Activated CD4-positive, alpha-beta T cell treated with anti-CD3 and anti-CD28 coated beads, Interleukin-2, amount 10 ng/mL, durations not matched to agents 7 days and 5 days (primary cell): ENCODE results near the gene IL16. TPM values are rescaled to one million over a fixed set of nuclear protein-coding genes. Genes with fewer than 3 reads are reported as not detected.
"Not testable (repeated sequence)": the region's sequence is repeated elsewhere in the genome, so short reads cannot be mapped to it uniquely, and the experiment has no call there.

ENCODE experiments used
- CTCF ChIA-PET: fragments of 350-600 bp; sonication (Branson Sonifier 250); formaldehyde crosslinking; loops from one replicate; lab custom pipeline; 2021; ENCODE audit warnings: antibody characterized with exemption; lab: Charles Lee
- POLR2A ChIA-PET: fragments of 350-600 bp; sonication (Branson Sonifier 250); formaldehyde crosslinking; loops from one replicate; lab custom pipeline; 2021; ENCODE audit warnings: antibody characterized with exemption; lab: Charles Lee
- DNase-seq: peaks from one replicate; pipeline ENCODE4 v3.0.0-alpha.2; 2020
- H3K27ac Mint-ChIP-seq: one replicate; pipeline ENCODE4 v1.8.0; 2021; ENCODE audit warnings: mild to moderate bottlenecking, moderate library complexity, mixed read lengths
- H3K27me3 Mint-ChIP-seq: one replicate; pipeline ENCODE4 v1.8.0; 2021; ENCODE audit warnings: mixed read lengths
- H3K36me3 Mint-ChIP-seq: one replicate; pipeline ENCODE4 v1.8.0; 2021; ENCODE audit warnings: low read depth, mixed read lengths
- H3K4me1 Mint-ChIP-seq: one replicate; pipeline ENCODE4 v1.8.0; 2021; ENCODE audit warnings: mixed read lengths
- H3K4me3 Mint-ChIP-seq: one replicate; pipeline ENCODE4 v1.8.0; 2021; ENCODE audit warnings: mild to moderate bottlenecking, moderate library complexity, mixed read lengths
- H3K9me3 Mint-ChIP-seq: one replicate; pipeline ENCODE4 v1.8.0; 2021; ENCODE audit warnings: mixed read lengths
- total RNA-seq, 2 experiments: library from RNA; stranded (reverse); gene quantifications; one replicate each; pipeline ENCODE4 v1.2.3, GENCODE V29; 2021

The IL16 gene
- 100 to 1,000 TPM; 239 to 242 TPM for total RNA-seq

DNA sequence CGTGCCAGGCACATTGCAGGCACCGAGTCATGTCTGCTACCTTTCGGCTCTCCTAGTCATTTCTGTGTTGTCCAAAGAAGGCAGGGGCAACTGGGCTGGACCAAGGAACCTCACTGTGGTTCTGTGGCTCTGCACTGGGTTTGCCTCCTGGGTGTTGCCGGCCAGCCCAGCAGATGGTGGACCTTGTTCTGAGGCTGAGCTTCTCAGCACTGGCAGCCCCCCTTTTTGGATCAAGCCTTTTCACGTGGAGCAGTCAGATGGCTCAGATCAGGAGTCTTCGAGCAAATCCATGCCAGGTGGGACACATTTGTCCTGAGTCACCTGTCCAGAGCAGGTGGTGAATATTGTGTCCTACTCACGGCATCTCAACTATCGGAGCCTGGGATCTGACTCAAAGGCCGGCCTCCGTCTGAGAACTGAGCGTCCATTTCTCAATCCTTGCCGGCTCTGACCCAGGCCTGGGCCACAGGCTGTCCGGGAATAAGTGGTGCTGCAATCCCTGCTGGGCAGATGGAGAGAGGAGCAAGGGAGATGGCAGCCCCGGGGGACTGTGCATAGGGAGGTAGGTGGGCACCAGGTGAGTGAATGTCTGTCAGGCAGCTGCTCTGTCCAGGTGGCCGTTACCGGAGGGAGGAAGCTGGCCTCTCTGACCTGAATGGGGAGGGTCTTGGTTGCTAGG, at the start of gene IL16:
Gene IL16, plus strand, starts transcription at position 304 of the 679 bp plus-strand sequence. CDS start 28,521 bp downstream, outside the sequence.
- ChIA-PET CTCF (no interaction called here), POLR2A (no interaction called here)
- DNase-seq, result no peak
- H3K27ac Mint-ChIP-seq, result no peak within 1 kb of the TSS
- no peak within 1 kb of the TSS for H3K4me3 Mint-ChIP-seq
- no peaks in the 10 kb centered on the region for H3K9me3 Mint-ChIP-seq
- peaks cover 14% of the 10 kb centered on the region for H3K27me3 Mint-ChIP-seq
- no peaks in the 10 kb centered on the region for H3K36me3 Mint-ChIP-seq
- H3K4me1 Mint-ChIP-seq, result peaks cover 3% of the 10 kb centered on the region

DNA sequence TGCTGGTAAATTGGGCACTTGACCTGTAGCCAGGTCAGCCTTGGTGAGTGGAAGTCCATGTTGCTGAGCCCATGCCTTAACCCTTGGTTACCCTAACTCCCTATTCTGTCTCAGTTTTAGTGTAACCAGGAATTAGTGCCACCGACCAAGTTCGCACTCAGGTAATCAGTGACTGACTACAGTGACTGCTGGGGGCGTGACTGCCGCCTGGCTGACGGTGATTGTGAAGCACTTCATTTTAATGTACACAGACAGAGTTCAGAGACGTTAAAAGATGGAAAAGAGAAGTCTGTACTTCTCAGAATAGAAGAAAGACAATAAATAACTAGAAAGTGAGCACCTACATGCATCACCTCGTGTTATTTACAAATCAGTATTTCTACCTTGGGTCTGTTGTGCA, 45.3 kb upstream of the IL16 start:
- Mint-ChIP-seq H3K27ac (no peak overlapping the region), H3K4me3 (no peak overlapping the region), H3K9me3 (no peaks in the 10 kb centered on the region), H3K4me1 (peaks cover 2% of the 10 kb centered on the region), H3K36me3 (no peaks in the 10 kb centered on the region), H3K27me3 (peaks cover 2% of the 10 kb centered on the region)
- POLR2A ChIA-PET, result no interaction called here
- no peak for DNase-seq
- CTCF ChIA-PET, result interaction anchor here (0.8 kb wide), 1 partner anchor 10 kb away, joined by 3 read pairs; no protein-coding TSS in a partner anchor

DNA sequence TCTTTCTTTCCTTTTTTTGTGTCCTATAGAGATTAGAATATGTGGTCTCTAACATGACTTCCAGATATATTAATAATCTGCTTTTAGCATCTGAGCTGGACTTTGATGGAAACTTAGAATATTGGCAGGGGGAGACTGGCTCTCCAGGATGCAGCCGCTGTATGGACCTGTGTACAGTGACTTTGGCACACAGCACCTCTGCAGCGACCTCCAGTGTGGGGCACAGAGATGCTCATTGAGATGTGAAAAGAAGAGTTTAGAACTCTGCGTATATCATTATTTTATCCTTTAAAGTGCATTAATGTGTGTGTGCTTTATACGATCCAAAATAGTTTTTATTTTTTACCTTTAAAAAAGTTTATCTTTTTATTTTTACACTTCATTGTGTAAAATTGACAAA, 44.3 kb upstream of the IL16 start:
- POLR2A ChIA-PET, result no interaction called here
- Mint-ChIP-seq H3K27me3 (peaks cover 2% of the 10 kb centered on the region), H3K27ac (no peak overlapping the region), H3K4me3 (no peak overlapping the region), H3K9me3 (no peaks in the 10 kb centered on the region), H3K4me1 (peaks cover 2% of the 10 kb centered on the region), H3K36me3 (no peaks in the 10 kb centered on the region)
- no peak for DNase-seq
- CTCF ChIA-PET, result interaction anchor here (0.6 to 2.4 kb wide), 4 partner anchors 12 to 228 kb away, joined by 3 to 9 read pairs (median 3); no protein-coding TSS in a partner anchor

DNA sequence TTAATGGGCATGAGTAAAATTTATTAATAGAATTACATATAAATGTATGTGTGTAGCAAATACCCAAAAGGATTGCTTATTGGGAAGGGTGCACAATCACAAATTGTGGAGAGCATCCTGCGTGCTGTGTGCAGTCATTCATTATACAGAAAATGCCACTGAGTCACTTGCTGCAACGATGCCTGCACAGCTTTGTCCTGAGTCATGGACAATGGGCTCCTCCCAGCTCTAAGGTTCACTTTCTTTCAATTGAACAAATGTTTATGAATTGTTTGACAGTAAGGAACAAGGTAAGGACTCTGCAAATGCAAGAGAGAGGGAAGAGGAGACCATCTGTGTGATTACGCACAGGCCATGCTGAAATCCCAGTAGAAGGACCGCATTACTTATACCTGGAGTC, 43.9 kb upstream of the IL16 start:
- H3K4me3 Mint-ChIP-seq, result no peak overlapping the region
- no peaks in the 10 kb centered on the region for H3K36me3 Mint-ChIP-seq
- no peaks in the 10 kb centered on the region for H3K9me3 Mint-ChIP-seq
- DNase-seq, result no peak
- POLR2A ChIA-PET, result no interaction called here
- peaks cover 4% of the 10 kb centered on the region for H3K27me3 Mint-ChIP-seq
- H3K4me1 Mint-ChIP-seq, result peaks cover 2% of the 10 kb centered on the region
- no peak overlapping the region for H3K27ac Mint-ChIP-seq
- CTCF ChIA-PET, result interaction anchor here (0.6 to 2.4 kb wide), 4 partner anchors 12 to 228 kb away, joined by 3 to 9 read pairs (median 3); no protein-coding TSS in a partner anchor

DNA sequence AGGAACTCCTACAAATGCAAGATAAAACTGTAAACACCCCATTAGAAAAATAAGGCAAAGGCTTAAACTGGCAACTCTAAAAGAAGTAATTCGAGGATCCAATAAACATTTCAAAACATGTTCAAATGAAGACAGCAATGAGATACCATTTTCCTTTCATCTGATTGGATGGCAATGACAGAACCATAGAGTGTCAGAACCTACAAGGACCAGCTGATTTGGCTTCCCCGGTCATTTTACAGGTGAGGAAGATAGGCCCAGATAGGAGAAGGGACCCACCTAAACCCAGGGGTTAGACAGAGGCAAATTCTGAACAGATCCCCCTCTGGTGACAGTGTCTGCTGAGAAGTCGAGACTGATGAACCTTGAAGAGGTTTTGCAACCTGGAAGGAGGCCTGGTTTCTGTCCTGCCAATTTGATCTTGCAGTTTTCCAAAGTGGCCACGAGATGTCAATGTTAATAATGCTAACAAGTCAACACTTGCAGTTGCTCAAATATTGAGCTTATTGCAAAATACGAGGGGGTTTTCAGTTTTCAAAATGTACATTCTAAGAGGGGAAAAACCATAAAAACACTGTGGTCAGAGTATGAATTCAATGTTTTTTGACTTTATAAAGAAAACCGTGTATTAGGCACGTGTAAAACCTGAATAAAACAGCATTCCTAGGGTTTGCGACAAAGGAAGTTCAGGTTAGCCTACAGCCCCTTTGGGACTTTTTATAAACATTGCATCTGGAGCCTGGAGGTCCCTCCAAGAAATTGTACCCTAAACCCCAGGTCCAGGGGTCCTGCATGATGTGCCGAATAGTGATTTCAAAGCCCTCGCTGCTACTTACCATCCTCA, 41.1 kb upstream of the IL16 start:
- ChIA-PET POLR2A (interaction anchor here (0.7 to 1.0 kb wide), 2 partner anchors 110 to 1380 kb away, joined by 4 to 6 read pairs; no protein-coding TSS in a partner anchor), CTCF (interaction anchor here (1.2 to 3.0 kb wide), 2 partner anchors 36 to 111 kb away, joined by 3 to 19 read pairs; no protein-coding TSS in a partner anchor)
- Mint-ChIP-seq H3K27ac (no peak overlapping the region), H3K27me3 (peaks cover 8% of the 10 kb centered on the region), H3K9me3 (no peaks in the 10 kb centered on the region), H3K4me3 (no peak overlapping the region), H3K36me3 (no peaks in the 10 kb centered on the region), H3K4me1 (peaks cover 2% of the 10 kb centered on the region)
- DNase-seq, result peak; percentile 30

DNA sequence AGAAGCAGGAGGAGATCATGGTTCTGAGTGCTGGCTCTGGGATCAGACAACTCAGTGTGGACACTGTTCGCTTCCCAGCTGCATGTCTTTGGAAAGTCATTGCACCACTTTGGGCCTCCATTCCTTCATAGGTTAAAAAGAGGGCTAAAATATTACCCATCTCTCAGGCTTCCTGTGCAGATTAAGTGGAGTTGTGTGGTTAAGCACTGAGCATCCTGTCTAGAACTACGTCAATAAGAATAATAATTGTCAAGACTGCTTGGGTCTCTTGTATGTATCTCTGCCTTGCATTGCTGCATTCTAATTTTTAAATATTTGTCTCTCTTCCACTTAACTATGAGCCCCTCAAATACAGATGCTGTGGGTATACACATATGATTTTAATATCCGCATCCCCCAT, 40.4 kb upstream of the IL16 start:
- DNase-seq, result no peak
- Mint-ChIP-seq H3K4me3 (no peak overlapping the region), H3K27ac (no peak overlapping the region), H3K36me3 (no peaks in the 10 kb centered on the region), H3K9me3 (no peaks in the 10 kb centered on the region), H3K4me1 (peaks cover 9% of the 10 kb centered on the region), H3K27me3 (peaks cover 7% of the 10 kb centered on the region)
- CTCF ChIA-PET, result interaction anchor here (3.0 kb wide), 1 partner anchor 110 kb away, joined by 19 read pairs; no protein-coding TSS in a partner anchor
- POLR2A ChIA-PET, result interaction anchor here (1.0 kb wide), 1 partner anchor 110 kb away, joined by 6 read pairs; no protein-coding TSS in a partner anchor

DNA sequence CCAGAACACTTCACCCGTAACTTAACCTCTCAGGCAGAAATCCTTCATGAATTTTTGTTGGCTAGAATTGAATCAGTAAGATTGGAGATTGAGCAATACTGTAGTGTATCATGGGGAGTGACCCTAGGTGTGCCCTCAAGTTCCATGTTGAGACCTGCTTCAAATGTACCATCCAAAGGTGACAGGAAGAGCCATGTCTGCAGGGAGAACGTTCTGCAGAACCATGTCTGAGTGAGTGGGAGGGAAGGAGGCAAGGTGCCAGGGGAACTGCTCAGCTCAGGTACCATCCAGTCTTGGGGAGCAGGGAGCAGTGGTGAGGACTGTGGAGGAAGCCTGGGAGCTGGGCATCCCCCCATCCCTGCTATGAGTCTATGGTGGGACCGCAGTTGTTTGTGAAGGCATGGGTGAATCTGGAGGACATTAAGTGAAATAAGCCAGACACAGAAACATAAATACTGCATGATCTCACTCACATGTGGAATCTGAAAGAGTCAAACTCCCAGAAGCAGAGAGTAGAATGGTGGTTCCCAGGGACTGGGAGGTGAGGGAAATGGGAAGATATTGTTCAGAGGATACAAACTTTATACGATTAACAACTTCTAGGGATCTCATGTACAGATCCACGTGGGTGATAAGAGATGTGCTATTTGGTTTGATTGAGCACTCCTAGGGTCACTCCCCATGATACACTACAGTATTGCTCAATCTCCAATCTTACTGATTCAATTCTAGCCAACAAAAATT, 39.3 kb upstream of the IL16 start:
- Mint-ChIP-seq H3K27me3 (peaks cover 7% of the 10 kb centered on the region), H3K9me3 (no peaks in the 10 kb centered on the region), H3K4me3 (no peak overlapping the region), H3K4me1 (peaks cover 20% of the 10 kb centered on the region), H3K36me3 (no peaks in the 10 kb centered on the region), H3K27ac (no peak overlapping the region)
- CTCF ChIA-PET, result interaction anchor here (0.7 to 3.0 kb wide), 2 partner anchors 109 kb away, joined by 3 to 19 read pairs; no protein-coding TSS in a partner anchor
- DNase-seq, result no peak
- POLR2A ChIA-PET, result no interaction called here

DNA sequence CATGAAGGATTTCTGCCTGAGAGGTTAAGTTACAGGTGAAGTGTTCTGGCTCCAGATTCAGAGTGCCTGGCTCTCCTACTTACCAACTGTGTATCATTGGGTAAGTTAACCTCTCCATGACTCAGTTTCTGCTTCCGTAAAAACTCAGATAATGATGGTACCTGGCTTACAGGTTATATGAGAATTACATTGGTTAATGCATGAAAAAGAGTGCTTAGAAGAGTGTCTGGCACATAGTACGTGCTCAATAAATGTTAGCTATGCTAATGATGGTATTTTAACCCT, 38.8 kb upstream of the IL16 start:
- Mint-ChIP-seq H3K27ac (no peak overlapping the region), H3K27me3 (peaks cover 9% of the 10 kb centered on the region), H3K9me3 (no peaks in the 10 kb centered on the region), H3K36me3 (no peaks in the 10 kb centered on the region), H3K4me1 (peaks cover 22% of the 10 kb centered on the region), H3K4me3 (no peak overlapping the region)
- CTCF ChIA-PET, result interaction anchor here (0.7 kb wide), 1 partner anchor 108 kb away, joined by 3 read pairs; no protein-coding TSS in a partner anchor
- no peak for DNase-seq
- POLR2A ChIA-PET, result no interaction called here

DNA sequence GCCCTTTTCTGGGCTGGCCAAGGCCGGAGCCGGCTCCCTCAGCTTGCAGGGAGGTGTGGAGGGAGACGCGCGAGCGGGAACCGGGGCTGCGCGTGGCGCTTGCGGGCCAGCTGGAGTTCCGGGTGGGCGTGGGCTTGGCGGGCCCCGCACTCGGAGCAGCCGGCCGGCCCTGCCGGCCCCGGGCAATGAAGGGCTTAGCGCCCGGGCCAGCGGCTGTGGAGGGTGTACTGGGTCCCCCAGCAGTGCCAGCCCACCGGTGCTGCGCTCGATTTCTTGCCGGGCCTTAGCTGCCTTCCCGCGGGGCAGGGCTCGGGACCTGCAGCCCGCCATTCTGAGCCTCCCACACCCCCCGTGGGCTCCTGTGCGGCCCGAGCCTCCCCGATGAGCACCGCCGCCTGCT, 38.1 kb upstream of the IL16 start:
- H3K9me3 Mint-ChIP-seq, H3K27me3 Mint-ChIP-seq, H3K27ac Mint-ChIP-seq, H3K36me3 Mint-ChIP-seq, DNase-seq, POLR2A ChIA-PET, H3K4me3 Mint-ChIP-seq: not testable (repeated sequence)
- CTCF ChIA-PET, result interaction anchor here (1.5 kb wide), 1 partner anchor 108 kb away, joined by 7 read pairs; no protein-coding TSS in a partner anchor
- peaks cover 22% of the 10 kb centered on the region for H3K4me1 Mint-ChIP-seq

DNA sequence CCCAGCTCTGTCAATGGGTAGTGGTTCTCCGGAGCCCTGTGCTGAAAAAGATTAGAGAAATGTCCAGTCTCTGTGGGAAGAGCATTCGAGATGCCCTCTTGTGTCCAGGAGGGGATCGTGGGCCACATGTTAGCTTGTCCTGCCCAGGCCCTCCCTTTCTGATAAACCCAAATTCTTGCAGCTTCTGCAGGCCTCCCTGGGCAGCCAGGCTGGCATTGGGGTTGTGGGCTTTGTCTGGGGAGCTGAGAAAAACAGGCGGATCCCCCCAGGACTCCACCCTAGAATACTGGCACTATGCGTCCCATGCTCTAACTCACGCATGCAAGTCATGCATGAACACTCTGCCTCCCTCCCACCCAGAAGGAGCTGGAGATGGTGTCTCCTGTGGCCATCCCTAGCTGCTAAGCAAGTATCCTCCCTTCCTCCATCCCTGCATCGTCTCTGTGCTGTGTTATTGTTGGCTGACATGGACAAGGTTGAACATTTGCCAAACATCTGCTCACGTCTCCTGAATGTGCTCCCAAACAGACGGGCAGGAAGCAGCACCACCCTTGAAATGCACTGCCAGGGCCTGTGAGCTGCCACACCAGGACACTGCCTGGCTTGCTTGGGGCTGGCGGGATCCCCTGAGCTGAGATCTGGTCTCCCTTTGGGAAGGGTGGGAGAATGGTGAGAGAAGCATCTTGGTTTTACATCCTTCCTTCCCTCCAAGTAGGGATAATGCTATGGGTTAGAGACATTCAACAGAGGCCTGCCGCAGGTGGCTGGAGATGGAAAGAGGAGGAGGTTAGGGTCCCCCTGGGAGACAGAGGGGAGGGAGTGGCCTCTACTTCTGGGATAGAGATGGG, 36.1 kb upstream of the IL16 start:
- no peaks in the 10 kb centered on the region for H3K9me3 Mint-ChIP-seq

DNA sequence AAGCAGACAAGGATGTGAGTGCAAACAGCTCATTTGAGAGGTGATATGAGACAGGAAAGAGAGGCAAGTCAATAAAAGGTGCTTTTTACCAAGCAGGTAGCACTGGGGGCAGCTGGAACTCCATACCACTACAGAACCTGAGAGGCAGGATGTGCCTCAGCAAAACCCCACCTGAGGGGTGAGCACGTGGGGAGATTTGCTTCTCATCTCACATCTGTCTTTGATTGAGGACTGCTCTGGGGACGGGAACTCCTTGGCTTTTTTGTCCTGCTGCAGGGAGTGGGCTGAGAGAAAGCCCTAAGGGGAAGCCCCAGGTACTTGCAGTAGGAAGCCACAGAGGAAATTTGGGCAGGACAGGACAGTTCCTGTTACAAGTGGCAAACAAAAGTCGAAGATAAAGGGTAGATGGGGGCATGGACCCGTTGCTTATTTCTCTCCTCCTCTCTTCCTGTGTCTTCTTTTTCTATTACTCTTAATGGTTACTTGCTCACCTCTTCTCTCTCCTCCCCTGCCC, 35.5 kb upstream of the IL16 start:
- ChIA-PET CTCF (interaction anchor here (0.8 to 1.0 kb wide), 2 partner anchors 10 to 105 kb away, joined by 3 read pairs; no protein-coding TSS in a partner anchor), POLR2A (no interaction called here)
- H3K36me3 Mint-ChIP-seq, result no peaks in the 10 kb centered on the region
- peaks cover 33% of the 10 kb centered on the region for H3K4me1 Mint-ChIP-seq
- no peaks in the 10 kb centered on the region for H3K9me3 Mint-ChIP-seq
- peaks cover 9% of the 10 kb centered on the region for H3K27me3 Mint-ChIP-seq
- H3K4me3 Mint-ChIP-seq, result no peak overlapping the region
- no peak for DNase-seq
- H3K27ac Mint-ChIP-seq, result peak overlapping the region; percentile 37

More for the DNA sequence above, 36.1 kb upstream of the IL16 start:
- H3K27ac Mint-ChIP-seq, result peak overlapping the region; percentile 20
- peaks cover 34% of the 10 kb centered on the region for H3K4me1 Mint-ChIP-seq
- DNase-seq, result no peak
- no peak overlapping the region for H3K4me3 Mint-ChIP-seq
- CTCF ChIA-PET, result interaction anchor here (1.5 kb wide), 1 partner anchor 106 kb away, joined by 7 read pairs; no protein-coding TSS in a partner anchor
- POLR2A ChIA-PET, result no interaction called here
- no peaks in the 10 kb centered on the region for H3K36me3 Mint-ChIP-seq
- H3K27me3 Mint-ChIP-seq, result peaks cover 9% of the 10 kb centered on the region
